Measurements from ENCODE around the gene XK.

XK gene

DNA sequence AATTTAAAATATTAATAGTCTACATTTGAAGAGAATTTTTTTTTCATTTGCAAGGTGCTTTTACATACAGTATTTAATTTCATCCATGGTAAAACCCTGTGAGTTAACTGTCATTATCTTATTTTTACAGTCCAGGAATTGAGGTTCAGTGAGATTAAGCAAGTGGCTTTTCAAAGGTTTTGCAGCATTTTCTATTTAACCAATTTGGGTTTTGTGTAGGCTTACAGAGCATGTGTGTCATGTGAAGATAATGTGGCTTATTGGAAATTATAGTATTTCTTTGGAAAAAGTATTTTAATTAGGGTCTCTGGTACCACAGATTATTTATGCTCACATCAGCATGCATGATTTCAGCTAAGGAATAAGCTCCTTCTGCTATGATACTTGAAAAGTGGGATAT lies 4.5 kb downstream of the XK start:
- no peak overlapping the region for H3K27ac ChIP-seq (ENCODE audit: low read depth, low read length, poor library complexity, severe bottlenecking)
- H4K20me1 ChIP-seq (ENCODE audit: insufficient read depth, low read length) = no peaks in the 10 kb centered on the region
- no peaks in the 10 kb centered on the region for H3K9me3 ChIP-seq (ENCODE audit: low read length)
- H3K4me2 ChIP-seq (ENCODE audit: low read length) = no peak overlapping the region
- H3K27me3 ChIP-seq (ENCODE audit: insufficient read depth, low read length) = no peaks in the 10 kb centered on the region
- H3K4me1 ChIP-seq (ENCODE audit: insufficient read depth, low read length, severe bottlenecking) = peaks cover 3% of the 10 kb centered on the region
- H3K79me2 ChIP-seq (ENCODE audit: insufficient read depth, low read length) = no peaks in the 10 kb centered on the region
- TF ChIP-seq, protein P1, sequence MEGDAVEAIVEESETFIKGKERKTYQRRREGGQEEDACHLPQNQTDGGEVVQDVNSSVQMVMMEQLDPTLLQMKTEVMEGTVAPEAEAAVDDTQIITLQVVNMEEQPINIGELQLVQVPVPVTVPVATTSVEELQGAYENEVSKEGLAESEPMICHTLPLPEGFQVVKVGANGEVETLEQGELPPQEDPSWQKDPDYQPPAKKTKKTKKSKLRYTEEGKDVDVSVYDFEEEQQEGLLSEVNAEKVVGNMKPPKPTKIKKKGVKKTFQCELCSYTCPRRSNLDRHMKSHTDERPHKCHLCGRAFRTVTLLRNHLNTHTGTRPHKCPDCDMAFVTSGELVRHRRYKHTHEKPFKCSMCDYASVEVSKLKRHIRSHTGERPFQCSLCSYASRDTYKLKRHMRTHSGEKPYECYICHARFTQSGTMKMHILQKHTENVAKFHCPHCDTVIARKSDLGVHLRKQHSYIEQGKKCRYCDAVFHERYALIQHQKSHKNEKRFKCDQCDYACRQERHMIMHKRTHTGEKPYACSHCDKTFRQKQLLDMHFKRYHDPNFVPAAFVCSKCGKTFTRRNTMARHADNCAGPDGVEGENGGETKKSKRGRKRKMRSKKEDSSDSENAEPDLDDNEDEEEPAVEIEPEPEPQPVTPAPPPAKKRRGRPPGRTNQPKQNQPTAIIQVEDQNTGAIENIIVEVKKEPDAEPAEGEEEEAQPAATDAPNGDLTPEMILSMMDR (IDR thresholded peaks at IDR 0.05; ENCODE audit: low read length) = no peak
- TF ChIP-seq EZH2 (IDR thresholded peaks at IDR 0.05; ENCODE audit: borderline replicate concordance, low read length) = no peak
- no peak overlapping the region for H3K4me3 ChIP-seq (ENCODE audit: low read depth, low read length, poor library complexity, severe bottlenecking)
- H3K36me3 ChIP-seq (ENCODE audit: insufficient read depth, low read length) = no peaks in the 10 kb centered on the region
- H2AFZ ChIP-seq (ENCODE audit: low read length) = no peak overlapping the region
- H3K9ac ChIP-seq (ENCODE audit: low read length) = no peak overlapping the region
- H3F3A ChIP-seq (ENCODE audit: insufficient read depth, low read length) = no peaks in the 10 kb centered on the region
- no peaks in the 10 kb centered on the region for H3K9me2 ChIP-seq (ENCODE audit: low read depth, low read length)

DNA sequence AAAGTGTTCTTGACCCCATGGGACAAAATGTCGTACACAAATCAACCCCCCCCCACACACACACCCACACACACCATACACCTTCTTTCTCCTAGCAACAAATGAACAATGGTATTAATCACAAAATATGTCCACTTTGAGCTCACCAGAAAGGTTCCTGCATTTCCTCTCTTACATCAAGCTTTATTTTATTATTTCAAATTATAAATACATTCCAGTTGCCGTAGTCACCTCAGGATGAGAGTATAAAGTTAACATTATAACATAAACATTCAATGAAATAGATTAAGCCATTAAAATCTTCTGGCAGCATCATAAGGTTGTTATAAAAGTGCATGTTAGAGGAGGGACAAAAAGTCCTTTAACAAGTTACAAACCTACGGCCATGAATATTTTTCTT lies 7.3 kb downstream of the XK start:
- Histone ChIP-seq H3K4me2 (ENCODE audit: low read length) (no peak overlapping the region), H3K79me2 (ENCODE audit: insufficient read depth, low read length) (no peaks in the 10 kb centered on the region), H2AFZ (ENCODE audit: low read length) (no peak overlapping the region), H3K27me3 (ENCODE audit: insufficient read depth, low read length) (no peaks in the 10 kb centered on the region), H3K4me3 (ENCODE audit: low read depth, low read length, poor library complexity, severe bottlenecking) (no peak overlapping the region), H3K9ac (ENCODE audit: low read length) (no peak overlapping the region), H3K9me2 (ENCODE audit: low read depth, low read length) (no peaks in the 10 kb centered on the region), H3K4me1 (ENCODE audit: insufficient read depth, low read length, severe bottlenecking) (no peaks in the 10 kb centered on the region), H3K27ac (ENCODE audit: low read depth, low read length, poor library complexity, severe bottlenecking) (no peak overlapping the region), H4K20me1 (ENCODE audit: insufficient read depth, low read length) (no peaks in the 10 kb centered on the region), H3K36me3 (ENCODE audit: insufficient read depth, low read length) (no peaks in the 10 kb centered on the region), H3K9me3 (ENCODE audit: low read length) (no peaks in the 10 kb centered on the region), H3F3A (ENCODE audit: insufficient read depth, low read length) (no peaks in the 10 kb centered on the region)
- TF ChIP-seq, protein P1 (IDR thresholded peaks at IDR 0.05; ENCODE audit: low read length) = no peak
- TF ChIP-seq EZH2 (IDR thresholded peaks at IDR 0.05; ENCODE audit: borderline replicate concordance, low read length) = no peak

DNA sequence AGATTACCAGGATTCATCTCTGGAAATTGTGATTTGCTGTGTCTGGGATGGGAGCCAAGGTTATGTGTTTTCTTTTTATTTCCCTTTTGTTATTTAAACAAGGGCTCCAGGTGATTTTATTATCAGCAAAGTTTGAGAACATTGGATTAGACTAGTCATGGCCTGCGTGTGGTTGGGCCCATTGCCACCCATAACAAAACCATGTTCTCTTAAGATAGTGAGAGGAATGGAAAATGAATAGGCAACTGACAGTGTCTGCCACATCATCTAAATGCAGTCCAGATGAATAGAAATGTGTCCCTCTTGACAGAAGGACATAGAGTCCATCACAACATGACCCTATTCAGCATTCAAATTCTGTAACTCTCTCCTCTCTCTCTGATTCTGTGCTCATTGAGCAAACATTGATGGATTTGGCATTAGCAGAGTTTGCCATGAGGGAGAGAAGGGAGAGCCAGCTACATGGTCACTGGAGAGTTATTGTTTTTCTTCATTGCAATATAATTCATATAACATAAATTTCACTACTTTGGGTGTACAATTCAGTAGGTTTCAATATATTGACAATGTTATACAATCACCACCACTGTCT lies 11.7 kb downstream of the XK start:
- Histone ChIP-seq H3K36me3 (ENCODE audit: insufficient read depth, low read length) (no peaks in the 10 kb centered on the region), H3K9me2 (ENCODE audit: low read depth, low read length) (no peaks in the 10 kb centered on the region), H4K20me1 (ENCODE audit: insufficient read depth, low read length) (no peaks in the 10 kb centered on the region), H3K79me2 (ENCODE audit: insufficient read depth, low read length) (no peaks in the 10 kb centered on the region), H3K4me1 (ENCODE audit: insufficient read depth, low read length, severe bottlenecking) (no peaks in the 10 kb centered on the region), H3K9me3 (ENCODE audit: low read length) (no peaks in the 10 kb centered on the region), H3K4me2 (ENCODE audit: low read length) (no peak overlapping the region), H3K27me3 (ENCODE audit: insufficient read depth, low read length) (no peaks in the 10 kb centered on the region), H3K9ac (ENCODE audit: low read length) (no peak overlapping the region), H3F3A (ENCODE audit: insufficient read depth, low read length) (no peaks in the 10 kb centered on the region), H3K27ac (ENCODE audit: low read depth, low read length, poor library complexity, severe bottlenecking) (no peak overlapping the region), H3K4me3 (ENCODE audit: low read depth, low read length, poor library complexity, severe bottlenecking) (no peak overlapping the region), H2AFZ (ENCODE audit: low read length) (no peak overlapping the region)
- TF ChIP-seq, protein P1 (IDR thresholded peaks at IDR 0.05; ENCODE audit: low read length) = no peak
